ENCODE measurements around the gene COL25A1.

- TF ChIP-seq CTCF (IDR thresholded peaks at IDR 0.05; ENCODE audit: low read depth, low read length, missing input control) (no peak), MAX (IDR thresholded peaks at IDR 0.05) (no peak), EGR1 (IDR thresholded peaks at IDR 0.05; ENCODE audit: low read depth in 2 of 2) (no peak), GABPA (IDR thresholded peaks at IDR 0.05 in 1 of 2, conservative IDR thresholded peaks at IDR 0.05 in 1 of 2) (no peak), ATF3 (IDR thresholded peaks at IDR 0.05) (no peak), ZBTB33 (IDR thresholded peaks at IDR 0.05) (no peak)
Observed at GRCh38 chr4:109313168-109314133, 11.0 kb upstream of the COL25A1 start.
